Neural cell (in vitro differentiated cells): ENCODE data around the gene GFRA1. TPM values are rescaled to one million over a fixed set of nuclear protein-coding genes. Genes with fewer than 3 reads are reported as not detected.
"Not testable (repeated sequence)": the region's sequence is repeated elsewhere in the genome, so short reads cannot be mapped to it uniquely, and the experiment has no call there.

Experiments
- H2AFZ ChIP-seq: fragments of 200-600, 300-800 bp; sonication (generic), shearing (Covaris generic); 2 replicates; pipeline ENCODE4 v1.6.0; 2014; ENCODE audit warnings: low read depth, mild to moderate bottlenecking, antibody characterized with exemption, low read length, moderate library complexity
- H3F3A ChIP-seq: fragments of 200-600 bp; shearing (Covaris generic); 2 replicates; pipeline ENCODE4 v1.6.1; 2016; ENCODE audit warnings: mild to moderate bottlenecking, moderate library complexity, mixed read lengths, antibody characterized with exemption, low read length; ENCODE audit not compliant: insufficient read depth, poor library complexity, severe bottlenecking
- H3K27ac ChIP-seq: fragments of 200-600, 300-800 bp; sonication (generic), shearing (Covaris generic); 2 replicates; pipeline ENCODE4 v1.5.1; 2014; ENCODE audit warnings: mild to moderate bottlenecking, low read length, moderate library complexity
- H3K27me3 ChIP-seq: fragments of 300-800, 200-600 bp; sonication (generic), shearing (Covaris generic); 2 replicates; pipeline ENCODE4 v1.6.0; 2014; ENCODE audit warnings: mild to moderate bottlenecking, low read depth, low read length, moderate library complexity; ENCODE audit not compliant: insufficient read depth
- H3K36me3 ChIP-seq: fragments of 300-800, 200-600 bp; sonication (generic), shearing (Covaris generic); 2 replicates; pipeline ENCODE4 v1.5.1; 2014; ENCODE audit warnings: mild to moderate bottlenecking, antibody characterized with exemption, low read length, moderate library complexity; ENCODE audit not compliant: insufficient read depth
- H3K4me2 ChIP-seq: fragments of 300-800, 200-600 bp; sonication (generic), shearing (Covaris generic); 2 replicates; pipeline ENCODE4 v1.6.0; 2014; ENCODE audit warnings: mild to moderate bottlenecking, low read length
- H3K4me3 ChIP-seq: fragments of 300-800, 200-600 bp; sonication (generic), shearing (Covaris generic); 2 replicates; pipeline ENCODE4 v1.5.1; 2014; ENCODE audit warnings: mild to moderate bottlenecking, low read length, moderate library complexity
- H3K79me2 ChIP-seq: fragments of 200-600 bp; shearing (Covaris generic); replicated peaks from 2 replicates; pipeline ENCODE4 v1.6.0; 2014; ENCODE audit warnings: mild to moderate bottlenecking, low read length, moderate library complexity; ENCODE audit not compliant: insufficient read depth
- H3K9ac ChIP-seq: fragments of 300-800, 200-600 bp; sonication (generic), shearing (Covaris generic); 2 replicates; pipeline ENCODE4 v1.6.1; 2016; ENCODE audit warnings: mild to moderate bottlenecking, low read length, mixed read lengths
- H3K9me2 ChIP-seq: fragments of 200-600 bp; shearing (Covaris generic); 2 replicates; pipeline ENCODE4 v1.6.1; 2016; ENCODE audit warnings: mild to moderate bottlenecking, low read length, mixed read lengths; ENCODE audit not compliant: insufficient read depth
- H3K9me3 ChIP-seq: fragments of 200-600, 300-800 bp; sonication (generic), shearing (Covaris generic); 2 replicates; pipeline ENCODE4 v1.6.1; 2016; ENCODE audit warnings: mild to moderate bottlenecking, mixed run types, low read length, moderate library complexity, mixed read lengths
- H4K20me1 ChIP-seq: fragments of 200-600 bp; shearing (Covaris generic); 2 replicates; pipeline ENCODE4 v1.6.1; 2016; ENCODE audit warnings: mild to moderate bottlenecking, mixed run types; ENCODE audit not compliant: insufficient read depth
- CTCF ChIP-seq: fragments of 450-650 bp; IDR thresholded peaks from 2 replicates; pipeline ENCODE4 v1.5.1; 2014; ENCODE audit warnings: antibody characterized with exemption, mild to moderate bottlenecking, moderate library complexity; ENCODE audit not compliant: poor library complexity, severe bottlenecking
- EP300 ChIP-seq: fragments of 450-650 bp; conservative IDR thresholded peaks from 2 replicates; pipeline ENCODE4 v1.6.1; 2014; ENCODE audit warnings: antibody characterized with exemption, mild to moderate bottlenecking, moderate library complexity; ENCODE audit not compliant: poor library complexity, severe bottlenecking
- EZH2 ChIP-seq: fragments of 200-600, 300-800 bp; shearing (Covaris generic), sonication (generic); IDR thresholded peaks from 2 replicates; pipeline ENCODE4 v1.6.1; 2014; ENCODE audit warnings: antibody characterized with exemption, low read length, borderline replicate concordance, mild to moderate bottlenecking; ENCODE audit not compliant: insufficient read depth, poor library complexity, severe bottlenecking
- MXI1 ChIP-seq: fragments of 450-650 bp; conservative IDR thresholded peaks from 2 replicates; pipeline ENCODE4 v1.6.1; 2014; ENCODE audit warnings: antibody characterized with exemption, mild to moderate bottlenecking; ENCODE audit not compliant: poor library complexity, severe bottlenecking
- POLR2AphosphoS5 ChIP-seq: IDR thresholded peaks from 2 replicates; pipeline ENCODE4 v1.6.1; 2012
- RAD21 ChIP-seq: fragments of 450-650 bp; conservative IDR thresholded peaks from 2 replicates; pipeline ENCODE4 v1.6.1; 2014; ENCODE audit warnings: antibody characterized with exemption, mild to moderate bottlenecking, moderate library complexity
- REST ChIP-seq: IDR thresholded peaks from 2 replicates; pipeline ENCODE4 v1.6.1; 2012; ENCODE audit warnings: borderline replicate concordance
- SMC3 ChIP-seq: fragments of 450-650 bp; conservative IDR thresholded peaks from 2 replicates; pipeline ENCODE4 v1.6.1; 2014; ENCODE audit warnings: antibody characterized with exemption, mild to moderate bottlenecking, moderate library complexity; ENCODE audit not compliant: poor library complexity
- TAF1 ChIP-seq: IDR thresholded peaks from 2 replicates; pipeline ENCODE4 v1.6.1; 2012; ENCODE audit warnings: low read depth
- polyA plus RNA-seq: library from polyadenylated mRNA; depleted of rRNA; stranded (reverse); fragments of >200 nt; gene quantifications from 2 replicates; pipeline ENCODE4 v1.2.3, GENCODE V29; 2014

Gene GFRA1
- polyA plus RNA-seq, 1 donor from 2014 or later, result 2.3 TPM

GRCh38 chr10:116055252-116055916 is 217.6 kb downstream of the GFRA1 start:
- TF ChIP-seq REST, result no peak
- no peak for TF ChIP-seq CTCF
- TF ChIP-seq SMC3, result no peak
- TF ChIP-seq RAD21, result no peak
- no peak for TF ChIP-seq EP300
- no peak overlapping the region for H3K4me2 ChIP-seq
- H3K79me2 ChIP-seq, result no peaks in the 10 kb centered on the region

GRCh38 chr10:116053910-116054309 is 219.1 kb downstream of the GFRA1 start:
- no peak overlapping the region for H3K4me2 ChIP-seq
- H4K20me1 ChIP-seq, result no peaks in the 10 kb centered on the region
- no peaks in the 10 kb centered on the region for H3K9me3 ChIP-seq
- H2AFZ ChIP-seq, result no peak overlapping the region
- TF ChIP-seq EP300 (no peak), RAD21 (no peak), SMC3 (no peak), POLR2AphosphoS5 (no peak), TAF1 (no peak), REST (no peak), CTCF (no peak), MXI1 (no peak), EZH2 (no peak)
- H3K36me3 ChIP-seq, result no peaks in the 10 kb centered on the region
- H3K9me2 ChIP-seq, result no peaks in the 10 kb centered on the region
- no peaks in the 10 kb centered on the region for H3F3A ChIP-seq
- no peaks in the 10 kb centered on the region for H3K27me3 ChIP-seq
- no peaks in the 10 kb centered on the region for H3K79me2 ChIP-seq
- no peak overlapping the region for H3K4me3 ChIP-seq
- H3K9ac ChIP-seq, result no peak overlapping the region
- no peak overlapping the region for H3K27ac ChIP-seq

More at GRCh38 chr10:116055252-116055916, 217.6 kb downstream of the GFRA1 start:
- no peaks in the 10 kb centered on the region for H3K9me3 ChIP-seq
- H3K9ac ChIP-seq, result no peak overlapping the region
- H3K4me3 ChIP-seq, result no peak overlapping the region
- no peak overlapping the region for H3K27ac ChIP-seq
- H3K27me3 ChIP-seq, result no peaks in the 10 kb centered on the region
- H3K36me3 ChIP-seq, result no peaks in the 10 kb centered on the region
- H4K20me1 ChIP-seq, result no peaks in the 10 kb centered on the region
- H2AFZ ChIP-seq, result no peak overlapping the region
- H3K9me2 ChIP-seq, result no peaks in the 10 kb centered on the region
- no peaks in the 10 kb centered on the region for H3F3A ChIP-seq

GRCh38 chr10:116053009-116053730 is 219.8 kb downstream of the GFRA1 start:
- H4K20me1 ChIP-seq, H3K9ac ChIP-seq, H3F3A ChIP-seq: not testable (repeated sequence)

More at GRCh38 chr10:116053009-116053730, 219.8 kb downstream of the GFRA1 start:
- not testable (repeated sequence) for H3K4me3 ChIP-seq, H3K27me3 ChIP-seq, H3K36me3 ChIP-seq, H3K9me2 ChIP-seq, H3K9me3 ChIP-seq, H3K79me2 ChIP-seq, H2AFZ ChIP-seq, H3K4me2 ChIP-seq, H3K27ac ChIP-seq
